ENCODE results near the gene BIN2.

Gene BIN2

GRCh38 chr12:51253276-51253675, 70.7 kb downstream of the BIN2 start:
- DNase-seq: no peak

DNA sequence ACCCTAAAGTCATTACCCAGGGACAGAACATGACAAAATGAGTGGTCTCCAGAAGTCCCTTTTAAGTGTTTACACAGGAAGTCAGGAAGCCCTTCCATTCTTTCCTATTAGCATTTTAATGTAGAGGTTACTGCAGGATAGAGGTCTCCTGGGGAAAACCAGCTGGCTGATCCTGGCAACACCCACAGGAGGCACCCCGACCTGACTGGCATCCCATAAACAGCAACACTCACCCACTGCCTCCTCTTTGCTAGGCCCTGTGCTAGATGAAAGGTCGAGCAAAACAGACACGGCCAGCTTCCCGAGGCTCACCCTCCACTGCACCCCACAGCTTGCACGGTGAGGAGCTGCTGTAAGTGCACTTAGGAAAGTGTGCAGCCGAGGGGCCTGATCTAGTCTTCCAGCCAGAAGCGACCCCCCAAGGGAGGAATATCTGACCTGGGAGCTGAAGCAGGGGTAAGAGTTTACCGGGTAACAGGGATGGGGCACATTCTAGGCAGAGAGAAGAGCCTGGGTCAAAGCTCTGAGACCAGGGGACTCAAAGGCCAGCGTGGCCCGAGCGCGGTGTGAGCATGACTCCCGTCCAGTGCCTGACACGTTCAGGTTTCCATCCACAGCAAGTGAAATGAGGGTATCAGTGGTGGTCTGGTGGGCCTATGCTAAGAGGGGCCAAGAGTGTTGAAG, 76.3 kb downstream of the BIN2 start:
- no peak for DNase-seq

GRCh38 chr12:51246254-51246853, 77.6 kb downstream of the BIN2 start:
- DNase-seq: no peak

DNA sequence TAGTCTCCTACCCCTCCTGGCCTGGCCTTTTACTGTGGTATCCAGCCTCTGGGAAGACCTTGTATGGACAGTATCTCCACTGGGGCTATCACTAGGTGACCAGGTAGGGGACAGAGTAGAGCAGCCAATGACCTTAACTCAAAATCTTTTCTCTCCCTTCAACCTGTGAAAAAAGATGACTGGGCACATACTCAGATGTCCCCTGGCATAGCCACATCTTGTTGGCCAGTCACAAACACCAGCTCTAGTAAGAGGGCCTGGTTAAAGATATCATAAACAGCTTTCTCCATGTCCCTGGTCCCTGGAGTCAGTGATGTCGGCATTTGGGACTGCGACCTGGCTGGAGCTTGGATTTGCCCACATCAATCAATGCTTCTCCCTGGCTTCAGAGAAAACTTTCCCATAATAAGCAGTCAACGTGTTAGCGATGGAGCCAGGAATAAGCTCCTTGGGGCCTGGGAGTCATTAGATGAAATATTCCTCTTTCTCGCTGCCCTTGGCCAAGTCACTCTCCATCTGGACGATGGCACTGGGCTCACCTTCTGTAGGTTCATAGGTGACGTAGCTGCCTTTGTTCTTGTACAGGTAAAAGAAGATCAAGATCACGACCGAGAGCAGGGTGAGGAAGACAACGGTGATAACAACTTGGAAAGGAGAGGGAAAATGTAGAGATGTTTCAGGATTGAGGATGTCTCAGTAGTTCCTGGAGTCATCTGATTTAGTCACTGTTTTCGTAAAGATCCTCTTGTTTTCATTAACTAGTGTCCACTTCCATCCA, 78.3 kb downstream of the BIN2 start:
- DNase-seq: no peak

DNA sequence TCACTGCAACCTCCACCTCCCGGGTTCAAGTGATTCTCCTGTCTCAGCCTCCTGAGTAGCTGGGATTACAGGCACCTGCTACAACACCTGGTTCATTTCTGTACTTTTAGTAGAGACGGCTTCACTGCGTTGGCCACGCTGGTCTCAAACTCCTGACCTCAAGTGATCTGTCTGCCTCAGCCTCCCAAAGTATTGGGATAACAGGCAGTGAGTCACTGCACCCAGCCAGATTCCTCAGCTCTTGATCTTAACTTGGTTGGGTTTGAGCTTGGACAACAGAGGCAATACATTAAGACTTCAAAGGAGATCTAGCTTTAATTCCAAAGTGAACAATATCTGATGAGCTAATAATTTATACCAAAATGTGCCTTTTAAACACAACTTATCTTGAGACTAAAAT, 79.7 kb downstream of the BIN2 start:
- no peak for DNase-seq

DNA sequence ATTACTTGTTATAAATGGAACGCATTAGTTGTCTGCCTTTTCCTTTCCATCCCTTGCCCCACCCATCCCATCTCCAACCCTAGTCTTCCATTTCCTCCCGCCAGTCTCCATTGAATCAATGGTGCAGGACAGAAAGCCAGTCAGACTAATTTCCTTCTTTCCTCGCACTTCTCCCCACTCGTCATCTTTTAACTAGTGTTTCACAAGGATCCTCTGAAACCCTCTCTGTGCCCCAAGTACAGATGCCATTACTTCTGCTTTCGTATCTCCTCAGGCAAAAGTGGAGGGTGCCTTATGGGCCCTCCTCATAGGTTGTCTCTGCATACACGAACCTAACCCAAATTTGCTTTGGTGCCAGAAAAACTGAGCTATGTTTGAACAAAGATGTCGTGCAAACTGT, 81.1 kb downstream of the BIN2 start:
- no peak for DNase-seq

DNA sequence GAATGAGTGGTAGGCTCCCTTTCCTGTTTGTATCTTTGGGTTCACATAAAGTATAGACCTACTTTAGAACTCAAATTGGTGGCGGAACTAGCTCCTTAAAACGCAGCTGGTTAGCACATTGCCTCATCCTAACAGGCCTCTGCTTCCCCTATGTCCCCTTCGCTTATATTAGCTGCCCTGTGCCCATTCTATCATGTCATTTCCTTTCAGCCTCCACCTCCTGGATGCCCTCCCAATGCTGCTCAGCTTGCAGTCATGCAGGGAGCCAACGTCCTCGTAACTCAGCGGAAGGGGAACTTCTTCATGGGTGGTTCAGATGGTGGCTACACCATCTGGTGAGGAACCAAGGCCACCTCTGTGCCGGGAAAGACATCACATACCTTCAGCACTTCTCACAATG, 81.9 kb downstream of the BIN2 start:
- DNase-seq: no peak

DNA sequence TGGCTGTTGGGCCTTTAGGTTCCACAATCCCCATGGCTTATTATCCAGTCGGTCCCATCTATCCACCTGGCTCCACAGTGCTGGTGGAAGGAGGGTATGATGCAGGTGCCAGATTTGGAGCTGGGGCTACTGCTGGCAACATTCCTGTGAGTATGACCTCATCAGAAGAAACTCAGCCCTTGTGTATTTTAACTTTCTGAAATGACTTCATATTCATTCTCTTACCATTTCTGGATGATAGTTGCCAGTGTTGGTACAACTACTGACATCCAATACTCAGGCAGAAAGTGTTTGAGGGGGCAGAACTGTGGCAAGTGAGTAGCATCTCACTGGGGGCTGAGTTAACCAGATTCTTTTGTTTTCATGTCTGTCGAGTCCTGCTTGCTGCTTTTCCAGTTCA, 83.0 kb downstream of the BIN2 start:
- DNase-seq: no peak

GRCh38 chr12:51238510-51239334, 85.3 kb downstream of the BIN2 start, which contains the start of gene DAZAP2:
DAZAP2 (plus strand) TSS chr12:51238826; CDS start chr12:51238908, 82 bp downstream.
- peak; percentile 95 for DNase-seq

DNA sequence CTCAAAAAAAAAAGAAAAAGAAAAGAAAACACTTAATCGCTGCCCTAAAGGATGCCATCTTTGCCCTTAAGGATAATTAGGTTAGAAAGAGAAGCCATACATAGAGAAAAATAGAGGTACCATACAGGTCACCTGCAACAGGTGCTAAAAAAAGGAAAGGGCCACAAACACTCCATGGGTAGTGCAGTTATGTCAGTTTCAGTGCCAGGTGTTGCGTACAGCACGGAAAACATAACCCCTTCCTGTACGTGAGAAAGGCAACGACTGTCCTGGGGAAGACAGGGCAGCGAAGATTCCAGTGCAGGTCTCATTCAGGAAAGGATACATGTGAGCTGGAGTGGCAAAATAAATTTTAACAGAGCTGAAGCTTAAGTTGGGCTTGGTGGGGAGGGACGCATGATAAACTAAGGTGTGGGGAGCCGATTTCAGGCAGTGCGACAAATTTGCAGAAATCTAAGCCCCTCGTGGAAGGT, 85.9 kb downstream of the BIN2 start:
- DNase-seq: no peak

- DNase-seq: no peak
Measured at GRCh38 chr12:51234530-51234929, 89.4 kb downstream of the BIN2 start.

- no peak for DNase-seq
Measured at GRCh38 chr12:51232642-51233041, 91.3 kb downstream of the BIN2 start.

Measured in NCI-H2171 (cell line).